Heart left ventricle (tissue), 16 donors: Measurements from ENCODE around the gene AKAP7. TPM values are rescaled to one million over a fixed set of nuclear protein-coding genes. Genes with fewer than 3 reads are reported as not detected.
A peak's percentile ranks its signal among the peaks of the same experiment; 100 is the strongest.

Experiments
- ATAC-seq, 4 donors: fragments of 200-7000 bp; cut with Tn5 transposase; one replicate each; pipeline ENCODE4 v1.9.1; 2020 to 2022; ENCODE audit warnings: moderate library complexity in 4 of 4, mild to moderate bottlenecking in 3 of 4, moderate number of reproducible peaks in 1 of 4
- DNase-seq, 5 donors: peaks; one replicate each; pipeline ENCODE4 v3.0.0-alpha.2; 2020
- H3K27ac ChIP-seq, 12 donors: fragments of 200-600 bp; sonication (generic) in 4 of 12; one replicate each; pipeline versions ENCODE4 v1.5.0 to v1.8.0; 2016 to 2022; ENCODE audit warnings: mild to moderate bottlenecking in 2 of 12
- H3K27me3 ChIP-seq, 9 donors: fragments of 200-600 bp; sonication (generic) in 2 of 9; one replicate each; pipeline versions ENCODE4 v1.5.1 to v1.8.0; 2016 to 2022; ENCODE audit warnings: mild to moderate bottlenecking in 3 of 9
- H3K36me3 ChIP-seq, 9 donors: fragments of 200-600 bp; sonication (generic) in 2 of 9; one replicate each; pipeline versions ENCODE4 v1.5.0 to v1.8.0; 2018 to 2022; ENCODE audit warnings: mild to moderate bottlenecking in 2 of 9
- H3K4me1 ChIP-seq, 12 donors: fragments of 200-600 bp; sonication (generic) in 4 of 12; one replicate each; pipeline versions ENCODE4 v1.5.0 to v1.8.0; 2016 to 2022; ENCODE audit warnings: mild to moderate bottlenecking in 3 of 12
- H3K4me3 ChIP-seq, 12 donors: fragments of 200-600 bp; sonication (generic) in 4 of 12; one replicate each; pipeline versions ENCODE4 v1.5.0 to v1.8.0; 2017 to 2022; ENCODE audit warnings: mild to moderate bottlenecking in 9 of 12, moderate library complexity in 4 of 12
- H3K9me3 ChIP-seq, 12 donors: fragments of 200-600 bp; sonication (generic) in 4 of 12; one replicate each; pipeline versions ENCODE4 v1.5.0 to v1.8.0; 2016 to 2022; ENCODE audit warnings: mild to moderate bottlenecking in 1 of 12
- CTCF ChIP-seq, 12 donors: fragments of 200-600 bp; sonication (generic) in 4 of 12; IDR thresholded peaks; one replicate each; pipeline versions ENCODE4 v1.5.0 to v1.8.0; 2018 to 2022; ENCODE audit warnings: antibody characterized with exemption in 12 of 12, mild to moderate bottlenecking in 5 of 12
- POLR2A ChIP-seq, 2 donors: fragments of 450-650 bp; IDR thresholded peaks; one replicate each; pipeline ENCODE4 v1.6.1; 2017; ENCODE audit warnings: antibody characterized with exemption in 2 of 2, mild to moderate bottlenecking in 2 of 2, moderate library complexity in 2 of 2
- WGBS, 4 donors: extraction: QIAGEN DNeasy Blood & Tissue Kit in 2 of 4; methylation state at CpG; one replicate each; pipeline versions ENCODE4 v1.1.5 to v1.1.7; 2013 to 2018; 5-methylcytosine and 5-hydroxymethylcytosine counted together
- intact Hi-C, 10 donors: fragments of 100-400 bp; cut with DNase I; formaldehyde crosslinking; loops; one replicate each; pipeline versions ENCODE4 v1.11.1 to v1.14.2; 2022
- polyA plus RNA-seq, 2 donors: library from polyadenylated mRNA; stranded (reverse); fragments of 200-250 nt; gene quantifications; one replicate each; pipeline ENCODE4 v1.2.3, GENCODE V29; 2013
- total RNA-seq, 9 donors: library from RNA; depleted of rRNA in 2 of 9; stranded (reverse); fragments of >200 nt in 2 of 9; fragmentation: NEBNext Ultra II Directional in 3 of 9; extraction: Animal tissue kit (Norgen Biotek cat#: 25700) in 3 of 9; gene quantifications; one replicate each; pipeline versions ENCODE4 v1.1.0 to v1.2.4, GENCODE V29; 2016 to 2023
- donor health status: ischemic (EF 13 %, LVEDD 7.1; RV severe dilation, severe dysfunction).
- donor health status: healthy with polysubstance abuse.
- donor health status: DM: no; HTN: yes; CAD: no.
- donor health status: DM: no; HTN: no; CAD: no.
- donor health status: ischemic (EF 25% LVEDD 6.9; RV normal size, moderate dysfunction).
- donor health status: ischemic (EF 25% LVEDD 5.7; RV mildly dilated, moderate dysfunction).
- donor health status: healthy.
- donor health status: DM: yes; HTN: yes; CAD: no.
- donor health status: ischemic (EF 35%, LVEDD 5.7; RV mildly dilated, moderate dysfunction).
- donor health status: nonischemic (EF 11% LVEDD 7.7; RV severe dilation, severe dysfunction).
- donor health status: DM: yes; HTN: yes; CAD: no.
- donor health status: PGD.
- donor health status: ischemic (EF 29% LVEDD 5.4; RV normal size, mild dysfunction).
- donor health status: nonischemic (EF 23%, LVEDD 6.1; RV moderate dilation, normal function).

The AKAP7 gene
- total and polyA plus RNA-seq, 11 donors = 2.3 to 13.5 (median 8.7) TPM

- WGBS, 4 donors = 65 to 76% (median 67%) methylated on average over 1 of the region's 1 CpG
Measured at GRCh38 chr6:131112249-131112648, 23.0 kb upstream of the AKAP7 start.

GRCh38 chr6:131115651-131116050 lies 19.6 kb upstream of the AKAP7 start:
- no peak for DNase-seq
- Histone ChIP-seq H3K4me3 (no peak overlapping the region), H3K27me3 (no peaks in the 10 kb centered on the region), H3K4me1 (peaks cover 0 to 10% (median 0%) of the 10 kb centered on the region in 12 donors), H3K36me3 (no peaks in the 10 kb centered on the region), H3K27ac (no peak overlapping the region), H3K9me3 (peaks cover 0 to 8% (median 0%) of the 10 kb centered on the region in 12 donors)
- no peak for TF ChIP-seq POLR2A (IDR thresholded peaks at IDR 0.05)
- no peak for TF ChIP-seq CTCF (IDR thresholded peaks at IDR 0.05)
- no peak for ATAC-seq
- intact Hi-C loops = loop anchor here in 9 of 10 donors (1.0 to 10.0 kb wide), 6 partner anchors 48 to 231 kb away; partner anchors contain the start of gene EPB41L2 (in 2 of the 9)
- 87 to 100% (median 94%) methylated on average over 1 of the region's 1 CpG for WGBS, 4 donors

More at GRCh38 chr6:131112249-131112648, 23.0 kb upstream of the AKAP7 start:
- no peaks in the 10 kb centered on the region for H3K36me3 ChIP-seq
- peaks cover 0 to 2% (median 0%) of the 10 kb centered on the region in 12 donors for H3K4me1 ChIP-seq
- no peak overlapping the region for H3K4me3 ChIP-seq
- H3K27me3 ChIP-seq = no peaks in the 10 kb centered on the region
- TF ChIP-seq POLR2A (IDR thresholded peaks at IDR 0.05) (no peak), CTCF (IDR thresholded peaks at IDR 0.05) (no peak)
- intact Hi-C loops = loop anchor here in 1 of 10 donors (10.0 kb wide), 1 partner anchor 47 kb away; the partner anchor contains the start of gene EPB41L2
- DNase-seq (no peak), ATAC-seq (no peak)
- peaks cover 0 to 4% (median 0%) of the 10 kb centered on the region in 12 donors for H3K9me3 ChIP-seq
- H3K27ac ChIP-seq = no peak overlapping the region

GRCh38 chr6:131116321-131116720 lies 18.9 kb upstream of the AKAP7 start:
- intact Hi-C loops = loop anchor here in 9 of 10 donors (1.0 to 10.0 kb wide), 6 partner anchors 49 to 232 kb away; partner anchors contain the start of gene EPB41L2 (in 2 of the 9)
- no peak for TF ChIP-seq POLR2A (IDR thresholded peaks at IDR 0.05)
- TF ChIP-seq CTCF (IDR thresholded peaks at IDR 0.05) = no peak
- H3K36me3 ChIP-seq = no peaks in the 10 kb centered on the region
- ATAC-seq = no peak
- no peaks in the 10 kb centered on the region for H3K27me3 ChIP-seq
- WGBS, 4 donors = 76 to 90% (median 86%) methylated on average over 2 of the region's 2 CpGs
- peaks cover 0 to 10% (median 0%) of the 10 kb centered on the region in 12 donors for H3K4me1 ChIP-seq
- no peak overlapping the region for H3K4me3 ChIP-seq
- no peak overlapping the region for H3K27ac ChIP-seq
- DNase-seq = no peak
- H3K9me3 ChIP-seq = peaks cover 0 to 8% (median 0%) of the 10 kb centered on the region in 12 donors

GRCh38 chr6:131116755-131117360 lies 18.4 kb upstream of the AKAP7 start:
- DNase-seq (no peak), ATAC-seq (peak in 2 of 4 donors; percentile 39 to 42)
- 33 to 39% (median 36%) methylated on average over 4 of the region's 4 CpGs for WGBS, 4 donors
- no peaks in the 10 kb centered on the region for H3K27me3 ChIP-seq
- H3K4me3 ChIP-seq = no peak overlapping the region
- H3K4me1 ChIP-seq = peaks cover 0 to 10% (median 0%) of the 10 kb centered on the region in 12 donors
- no peak for TF ChIP-seq POLR2A (IDR thresholded peaks at IDR 0.05)
- peak; percentile 37 to 71 (median 49) for TF ChIP-seq CTCF (IDR thresholded peaks at IDR 0.05)
- intact Hi-C loops = loop anchor here in 9 of 10 donors (1.0 to 10.0 kb wide), 6 partner anchors 50 to 232 kb away; partner anchors contain the start of gene EPB41L2 (in 2 of the 9)
- H3K9me3 ChIP-seq = peaks cover 0 to 8% (median 0%) of the 10 kb centered on the region in 12 donors
- no peaks in the 10 kb centered on the region for H3K36me3 ChIP-seq
- H3K27ac ChIP-seq = no peak overlapping the region
